Mammary epithelial cell (primary cell): ENCODE data around the gene GBP7.

Source experiments
- CTCF ChIP-seq, 2 donors: IDR thresholded peaks in 1 of 2; conservative IDR thresholded peaks in 1 of 2; 2 replicates each; pipeline ENCODE4 v1.5.1; 2011 to 2012; ENCODE audit warnings: inconsistent platforms in 2 of 2, low read length in 2 of 2, mild to moderate bottlenecking in 2 of 2, control low read depth in 1 of 2, low read depth in 1 of 2; ENCODE audit not compliant: insufficient read depth in 1 of 2; ENCODE audit errors: extremely low read depth in 1 of 2
- EZH2 ChIP-seq: IDR thresholded peaks from 2 replicates; pipeline ENCODE4 v1.6.1; 2012; ENCODE audit warnings: low read length, inconsistent platforms, borderline replicate concordance

- TF ChIP-seq CTCF (conservative IDR thresholded peaks at IDR 0.05 in 1 of 2, IDR thresholded peaks at IDR 0.05 in 1 of 2; ENCODE audit: extremely low read depth in 1 of 2, insufficient read depth in 1 of 2, low read depth in 1 of 2, low read length in 2 of 2) (no peak), EZH2 (no peak)
These were observed 27.8 kb downstream of the GBP7 start for GRCh38 chr1:89147678-89148658.
